GM13976 (cell line): ENCODE data around the gene CCM2L.

Source experiments
- DNase-seq: peaks from one replicate; pipeline ENCODE4 v3.0.0; 2012; ENCODE audit warnings: low spot score
- in situ Hi-C: fragments of 300-500 bp; cut with MboI; formaldehyde crosslinking; loops from one replicate; pipeline ENCODE4 v1.12.0; 2022; ENCODE audit warnings: low sequenced_read_pairs, mixed read lengths, inconsistent platforms; ENCODE audit not compliant: unreplicated experiment
- TF ChIP-seq, protein P1 (sequence below): IDR thresholded peaks from 2 replicates; pipeline ENCODE4 v1.5.1; 2012; ENCODE audit warnings: borderline replicate concordance, mild to moderate bottlenecking; ENCODE audit not compliant: insufficient read depth; ENCODE audit errors: extremely low read depth, missing control alignments, control extremely low read depth

Gene CCM2L

DNA sequence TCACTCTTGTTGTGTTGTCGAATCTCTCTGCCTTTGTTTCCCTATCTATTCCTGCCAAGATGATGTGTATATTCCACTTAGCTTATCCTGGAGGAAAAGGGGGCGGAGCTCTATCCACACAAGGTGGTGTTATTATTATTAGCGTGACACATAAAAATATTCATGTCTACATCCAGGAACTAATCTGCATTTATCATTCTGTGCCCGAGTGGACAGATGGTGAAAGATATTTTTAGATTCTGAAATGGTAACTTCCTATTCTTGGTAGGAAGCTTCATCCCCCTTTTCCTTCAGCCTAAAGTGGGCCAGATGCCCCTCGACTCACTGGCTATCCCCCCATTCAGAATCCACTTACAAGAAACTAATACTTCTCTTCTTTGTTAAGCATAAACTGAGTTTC, 40.2 kb upstream of the CCM2L start:
- TF ChIP-seq, protein P1, sequence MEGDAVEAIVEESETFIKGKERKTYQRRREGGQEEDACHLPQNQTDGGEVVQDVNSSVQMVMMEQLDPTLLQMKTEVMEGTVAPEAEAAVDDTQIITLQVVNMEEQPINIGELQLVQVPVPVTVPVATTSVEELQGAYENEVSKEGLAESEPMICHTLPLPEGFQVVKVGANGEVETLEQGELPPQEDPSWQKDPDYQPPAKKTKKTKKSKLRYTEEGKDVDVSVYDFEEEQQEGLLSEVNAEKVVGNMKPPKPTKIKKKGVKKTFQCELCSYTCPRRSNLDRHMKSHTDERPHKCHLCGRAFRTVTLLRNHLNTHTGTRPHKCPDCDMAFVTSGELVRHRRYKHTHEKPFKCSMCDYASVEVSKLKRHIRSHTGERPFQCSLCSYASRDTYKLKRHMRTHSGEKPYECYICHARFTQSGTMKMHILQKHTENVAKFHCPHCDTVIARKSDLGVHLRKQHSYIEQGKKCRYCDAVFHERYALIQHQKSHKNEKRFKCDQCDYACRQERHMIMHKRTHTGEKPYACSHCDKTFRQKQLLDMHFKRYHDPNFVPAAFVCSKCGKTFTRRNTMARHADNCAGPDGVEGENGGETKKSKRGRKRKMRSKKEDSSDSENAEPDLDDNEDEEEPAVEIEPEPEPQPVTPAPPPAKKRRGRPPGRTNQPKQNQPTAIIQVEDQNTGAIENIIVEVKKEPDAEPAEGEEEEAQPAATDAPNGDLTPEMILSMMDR = no peak
- DNase-seq = no peak
- in situ Hi-C loops = no loop called here

DNA sequence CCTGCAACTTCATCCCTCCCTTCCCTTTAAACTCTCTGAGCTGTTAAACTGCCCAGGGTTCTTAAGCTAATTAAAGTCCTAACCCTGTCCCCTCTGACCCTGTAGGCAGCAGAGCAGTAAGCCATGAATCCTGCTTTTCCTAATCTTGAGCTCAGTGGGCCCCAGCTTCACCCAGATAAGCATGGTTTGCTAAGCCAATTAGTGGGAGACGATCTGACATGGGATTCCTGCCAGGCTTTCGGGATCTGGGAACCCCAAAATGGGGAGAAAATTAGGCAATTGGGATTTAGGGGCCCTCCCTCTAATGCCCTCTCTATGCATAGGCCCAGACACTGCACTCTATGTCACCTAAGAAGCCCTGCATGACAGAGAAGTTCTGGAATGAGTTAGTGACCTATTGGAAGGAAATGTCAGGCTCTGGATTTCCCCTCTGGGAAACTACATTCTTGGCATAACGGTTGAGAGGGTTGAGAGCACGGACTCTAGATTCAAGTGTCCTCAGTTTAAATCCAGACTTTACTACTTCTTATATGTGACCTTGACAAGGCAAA, 37.7 kb upstream of the CCM2L start:
- in situ Hi-C loops = no loop called here
- no peak for DNase-seq
- TF ChIP-seq, protein P1 = no peak

DNA sequence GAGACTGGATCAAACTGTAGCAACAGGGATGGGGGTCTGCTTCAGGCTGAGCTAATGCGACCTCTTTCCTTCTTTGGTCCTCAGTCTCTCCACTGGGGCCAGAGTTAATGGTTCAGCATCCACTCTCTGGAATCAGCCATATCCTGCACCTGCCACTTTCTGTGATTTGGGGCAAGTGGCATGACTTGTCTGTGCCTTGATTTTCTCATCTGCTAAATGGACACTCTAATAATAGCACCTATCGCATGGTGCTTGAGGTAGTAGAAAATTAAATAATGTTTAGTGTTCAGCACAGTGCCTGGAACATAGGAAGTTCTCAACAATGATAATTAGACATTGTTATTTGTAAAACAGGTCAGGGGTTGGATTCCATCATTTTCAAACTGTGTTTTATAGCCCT, 35.9 kb upstream of the CCM2L start:
- in situ Hi-C loops = no loop called here
- TF ChIP-seq, protein P1 = no peak
- no peak for DNase-seq

DNA sequence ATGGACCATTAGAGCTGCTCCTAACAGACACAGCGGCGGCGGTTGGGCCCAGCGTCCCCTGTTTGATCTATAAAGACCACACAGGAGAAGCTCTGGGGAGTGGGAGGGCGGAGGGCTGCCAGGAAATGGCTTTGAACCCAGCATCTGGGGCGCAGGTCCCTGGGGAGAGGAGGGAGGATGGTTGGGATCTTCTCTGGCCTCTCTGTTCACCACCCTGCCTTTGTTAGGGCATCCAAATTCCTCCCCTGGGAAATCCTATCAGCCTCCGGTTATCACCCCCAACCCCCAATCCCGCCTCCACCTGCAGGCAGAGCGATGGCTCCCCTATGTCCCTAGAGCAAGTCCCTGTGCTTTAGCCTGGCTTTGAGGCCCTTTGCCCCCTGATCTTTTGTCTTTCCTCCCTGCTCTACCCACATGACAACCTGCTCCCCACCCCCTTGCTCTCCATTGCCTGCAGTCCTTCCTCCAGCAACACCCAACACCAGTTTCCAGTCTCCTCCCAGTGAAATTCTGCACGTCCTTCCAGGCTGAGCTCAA, 35.2 kb upstream of the CCM2L start:
- no peak for DNase-seq
- in situ Hi-C loops = no loop called here

DNA sequence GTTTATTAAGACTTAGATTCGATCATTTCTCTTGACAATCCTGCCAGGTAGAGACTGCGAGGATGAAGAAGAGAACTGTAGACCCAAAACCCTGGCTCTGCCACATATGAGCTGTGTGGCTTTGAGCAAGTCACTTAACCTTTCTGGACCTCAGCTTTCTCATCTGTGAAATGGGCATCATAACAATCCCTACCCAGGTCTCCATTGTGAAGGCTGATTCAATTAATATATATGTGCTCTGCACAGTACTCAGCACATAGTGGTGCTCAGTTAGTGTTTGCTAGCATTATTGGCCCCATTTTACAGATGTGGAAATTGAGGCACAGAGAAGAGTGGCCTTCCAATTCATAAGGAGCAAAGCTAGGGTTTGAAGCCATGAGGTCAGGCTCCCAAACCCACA, 34.4 kb upstream of the CCM2L start:
- in situ Hi-C loops = no loop called here
- TF ChIP-seq, protein P1 = no peak
- DNase-seq = no peak

More for the DNA sequence above, 35.2 kb upstream of the CCM2L start:
- TF ChIP-seq, protein P1 = no peak

DNA sequence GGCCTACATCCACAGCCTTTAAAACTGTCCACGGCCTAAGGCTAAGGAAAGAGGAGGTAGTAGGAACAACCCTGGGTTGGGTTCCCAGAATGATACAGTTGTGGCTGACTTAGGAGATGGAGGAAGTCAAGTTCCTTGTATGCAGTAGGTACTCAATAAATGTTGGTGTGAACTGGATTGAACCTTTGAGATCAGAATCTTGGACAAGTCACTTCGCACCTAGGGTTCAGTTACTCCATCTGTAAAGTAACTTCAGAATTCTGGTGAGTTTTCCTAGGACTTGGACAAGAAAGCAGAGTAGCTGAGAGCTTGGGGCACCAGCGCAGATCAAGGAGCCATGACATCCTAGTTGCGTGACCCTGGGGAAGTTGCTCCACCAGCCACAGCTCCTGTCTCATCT, 33.2 kb upstream of the CCM2L start:
- no peak for DNase-seq
- TF ChIP-seq, protein P1 = no peak
- in situ Hi-C loops = no loop called here
